T-helper 22 cell (primary cell): ENCODE results near the gene FRAS1.
"Not testable (repeated sequence)": the region's sequence is repeated elsewhere in the genome, so short reads cannot be mapped to it uniquely, and the experiment has no call there.

Source experiments
- DNase-seq: peaks from one replicate; pipeline ENCODE4 v3.0.0-alpha.2; 2020; ENCODE audit warnings: low read depth

FRAS1 gene

DNA sequence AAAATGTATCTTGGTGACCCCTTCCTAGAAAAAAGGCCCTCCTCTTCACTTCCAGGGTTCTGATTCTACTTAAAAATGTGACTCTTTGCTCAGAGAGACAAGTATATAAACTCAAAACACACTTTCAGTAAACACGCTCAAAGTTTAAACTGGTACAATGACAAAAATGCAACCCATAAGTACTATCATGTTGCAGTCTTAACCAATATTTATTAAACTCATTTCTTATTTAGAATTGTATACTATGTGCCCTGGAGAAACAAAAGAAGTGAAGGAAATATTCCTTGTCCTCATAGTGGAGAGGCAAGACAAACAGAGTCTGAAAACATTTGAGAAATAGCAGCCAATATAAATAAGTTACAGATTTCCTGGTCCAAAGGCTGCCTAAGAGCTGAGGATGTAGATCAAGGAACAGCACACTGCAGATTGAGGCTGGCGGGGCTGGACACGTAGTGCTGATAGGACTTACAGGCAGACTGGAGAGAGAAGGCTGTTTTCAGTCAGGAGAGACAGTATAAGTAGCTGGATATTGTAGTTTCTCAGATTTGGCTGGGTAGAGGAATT is 455.3 kb downstream of the FRAS1 start:
- DNase-seq: no peak

DNA sequence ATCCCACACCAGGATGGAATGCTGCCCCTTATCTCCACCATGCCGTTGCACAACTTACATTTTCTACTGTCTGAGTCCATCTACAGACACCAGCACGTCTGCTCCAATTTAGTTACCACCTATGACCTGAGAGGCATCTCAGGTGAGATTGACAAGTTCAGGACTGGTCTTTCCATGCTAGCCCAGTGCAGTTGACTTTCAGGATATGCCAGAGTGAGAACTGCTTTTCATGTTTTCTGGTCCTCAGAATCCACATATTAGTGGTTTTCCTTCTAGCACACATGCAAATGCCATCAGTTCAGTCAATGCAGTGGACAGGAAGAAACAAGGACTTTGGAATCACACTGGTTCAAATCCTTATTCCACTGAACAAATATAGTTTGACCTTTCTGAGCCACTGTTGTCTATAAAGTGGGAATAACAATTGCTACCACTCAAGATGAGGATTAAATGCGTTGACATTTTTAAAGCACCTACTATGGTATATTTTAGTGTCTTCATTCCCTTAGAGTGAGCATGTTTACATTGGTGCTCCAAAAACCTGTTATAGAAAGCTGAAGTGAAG is 456.4 kb downstream of the FRAS1 start:
- no peak for DNase-seq

DNA sequence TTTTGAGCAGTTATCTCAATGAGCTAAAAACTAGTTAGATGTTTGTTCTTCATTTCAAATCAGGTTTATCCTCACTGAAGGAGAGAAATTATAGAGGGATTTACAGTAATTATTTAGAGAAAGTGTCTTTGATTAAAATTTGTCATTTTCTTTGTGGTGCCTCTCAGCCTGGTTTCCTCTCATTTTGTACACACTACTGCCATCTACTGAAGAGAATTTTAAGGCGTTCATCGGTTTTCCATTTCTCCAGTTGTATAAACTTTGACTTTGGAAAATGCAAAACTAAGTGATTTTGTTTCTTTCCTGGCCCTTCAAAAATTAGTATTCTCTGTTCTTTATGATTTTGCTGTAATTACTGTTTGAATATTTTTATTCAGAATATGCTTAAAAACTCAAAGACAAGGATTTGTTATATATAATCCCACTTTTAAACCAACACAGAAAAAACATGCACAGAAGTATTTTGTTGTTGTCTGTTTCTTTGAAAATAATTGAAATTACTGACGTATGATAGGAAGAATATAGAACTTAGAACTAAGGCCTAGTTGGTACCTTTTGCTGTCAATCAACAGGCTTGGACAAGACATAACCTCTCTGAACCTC is 460.0 kb downstream of the FRAS1 start:
- DNase-seq: no peak

DNA sequence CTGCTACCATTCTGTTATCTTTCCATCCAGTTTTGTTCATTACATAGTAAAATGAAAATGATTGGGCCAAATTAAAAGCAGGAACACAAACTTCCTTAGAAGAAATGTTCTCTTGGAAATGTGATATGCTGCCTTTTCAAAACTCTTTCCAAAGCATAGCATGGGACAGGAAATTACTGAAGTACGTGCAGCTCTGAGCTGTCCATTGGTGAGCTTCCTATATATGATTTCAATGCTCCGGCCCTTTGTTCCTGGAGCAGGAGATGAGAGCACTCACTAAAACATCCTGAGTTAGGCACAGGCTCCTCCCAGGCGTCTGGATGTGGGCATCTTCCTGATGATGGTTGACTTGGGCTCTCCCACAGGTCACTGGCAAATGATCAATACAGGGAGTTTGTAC is 461.4 kb downstream of the FRAS1 start:
- no peak for DNase-seq

DNA sequence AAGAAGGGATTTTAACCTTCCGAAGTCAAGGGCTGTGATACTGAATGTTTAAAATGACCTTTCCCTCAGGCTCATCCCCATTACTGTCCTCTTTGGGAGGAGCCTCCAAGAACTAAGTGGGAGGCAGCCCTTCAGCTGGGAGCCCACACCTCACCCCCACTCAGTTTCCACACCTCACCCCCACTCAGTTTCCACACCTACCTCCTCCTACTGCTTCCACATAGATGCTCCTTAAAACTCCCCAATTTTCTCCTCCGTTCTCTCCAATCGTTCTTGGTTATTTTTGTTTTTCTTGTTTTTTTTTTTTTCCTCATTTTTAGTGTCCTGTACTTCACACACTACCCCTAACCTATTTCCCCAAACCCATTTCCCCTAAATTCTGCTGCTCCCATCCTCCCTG is 462.8 kb downstream of the FRAS1 start:
- no peak for DNase-seq

DNA sequence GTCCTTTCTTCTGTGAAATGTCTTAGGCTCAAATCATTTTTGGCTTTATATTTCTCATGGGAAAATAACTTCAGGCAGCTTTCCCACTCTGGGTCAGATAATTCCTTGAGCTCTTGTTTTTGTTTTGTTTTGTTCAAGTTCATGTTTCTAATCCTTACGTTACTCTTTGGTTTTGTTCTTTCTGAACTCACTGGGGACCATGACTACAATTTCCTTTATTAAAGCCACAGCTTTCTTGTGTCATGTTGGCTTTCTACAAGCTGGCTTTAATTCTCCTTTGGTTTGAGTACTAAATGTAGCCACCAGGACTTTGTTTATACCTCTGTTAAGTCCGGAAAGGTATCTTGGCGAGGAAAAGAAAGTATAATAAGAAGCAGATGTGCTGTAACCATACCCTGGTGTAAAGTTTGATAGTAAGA is 463.7 kb downstream of the FRAS1 start:
- DNase-seq: no peak

DNA sequence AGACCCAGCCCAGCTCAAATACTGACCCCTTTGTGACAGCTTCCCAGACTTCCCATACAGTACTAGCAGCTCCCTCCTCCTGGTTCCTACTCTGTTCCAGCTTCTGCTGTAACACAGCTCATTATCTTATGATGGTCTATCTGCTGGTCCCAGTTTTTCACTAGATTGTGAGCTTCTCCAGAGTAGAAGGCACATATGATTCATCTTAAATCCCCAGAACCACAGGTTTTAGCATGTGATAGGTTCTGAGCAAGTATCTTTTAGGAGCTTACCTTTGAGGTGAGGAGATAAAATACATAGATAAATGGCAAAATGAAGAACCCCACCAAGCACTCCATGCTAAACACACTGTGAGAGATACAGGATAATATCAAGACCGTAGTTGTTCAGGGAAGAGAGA is 466.9 kb downstream of the FRAS1 start:
- no peak for DNase-seq

DNA sequence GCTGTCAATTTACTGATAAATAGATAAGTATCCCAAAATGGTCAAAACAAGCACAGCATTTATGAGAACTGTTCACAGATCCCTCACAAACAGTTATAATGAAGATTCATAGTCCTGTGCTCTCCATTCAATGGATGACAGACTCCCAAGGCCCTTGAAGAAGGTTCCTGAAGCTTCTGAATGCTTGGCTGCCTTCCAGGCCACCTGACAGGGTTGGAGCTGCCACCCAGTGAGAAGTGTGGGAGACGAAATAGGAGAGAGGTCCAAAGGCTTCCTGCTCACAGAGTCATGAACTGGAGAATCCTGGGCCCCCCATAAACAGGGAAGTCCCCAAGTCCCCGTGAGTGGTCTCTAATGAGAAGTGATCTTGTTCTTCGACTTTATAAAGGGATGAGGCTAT is 468.4 kb downstream of the FRAS1 start:
- DNase-seq: no peak

DNA sequence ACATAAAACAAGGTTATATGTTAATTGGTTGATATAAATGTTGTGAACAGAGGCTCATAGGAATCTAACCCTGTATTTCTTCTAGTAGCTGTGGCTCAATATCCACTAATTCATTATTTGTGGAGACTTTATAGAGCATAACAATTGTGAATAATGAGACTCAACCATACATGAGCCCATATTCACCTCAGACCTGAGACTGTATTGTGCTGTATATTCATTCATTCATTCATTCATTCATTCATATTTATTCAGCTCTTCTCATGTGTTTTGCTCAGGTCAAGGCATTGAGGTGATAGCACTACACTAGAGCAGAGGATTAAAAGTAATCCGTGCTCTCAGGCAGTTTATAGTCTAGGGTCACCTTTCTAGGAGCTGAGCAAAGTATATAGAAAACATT is 470.0 kb downstream of the FRAS1 start:
- DNase-seq: no peak

DNA sequence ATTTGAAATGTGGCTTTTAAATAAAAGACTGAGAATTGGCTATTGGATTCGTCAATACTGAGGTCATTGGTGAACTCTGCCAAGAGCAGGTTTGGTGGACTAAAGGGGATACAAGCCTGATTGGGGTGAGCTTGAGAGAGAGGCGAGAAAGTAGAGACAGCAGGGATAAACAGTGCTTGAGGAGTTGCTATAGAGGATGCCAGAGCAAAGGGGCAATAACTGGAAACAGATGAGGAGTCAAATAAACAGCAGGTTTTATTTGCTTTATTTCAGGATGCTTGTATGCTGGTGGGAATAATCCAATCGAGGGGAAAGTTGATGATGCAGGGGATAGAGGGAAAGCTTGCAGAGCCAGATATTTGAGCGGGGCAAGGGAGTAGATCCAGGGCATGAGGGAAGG is 470.4 kb downstream of the FRAS1 start:
- DNase-seq: no peak

DNA sequence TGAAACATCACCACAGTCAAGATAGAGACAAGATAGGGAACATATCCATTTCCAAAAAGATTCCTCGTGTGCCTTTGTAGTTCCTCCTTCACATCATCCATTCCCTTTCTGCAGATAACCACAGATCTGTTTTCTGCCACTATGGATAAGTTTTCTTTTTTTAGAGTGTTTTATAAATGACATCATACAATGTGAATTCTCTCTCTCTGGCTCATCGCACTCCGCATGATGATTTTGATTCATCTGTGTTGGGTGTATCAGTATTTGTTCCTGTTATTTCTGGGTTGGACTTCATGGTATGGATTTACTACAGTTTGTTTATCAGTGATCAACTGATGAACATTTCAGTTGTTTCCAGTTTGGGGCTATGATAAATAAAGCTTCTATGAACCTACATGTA is 471.2 kb downstream of the FRAS1 start:
- no peak for DNase-seq

DNA sequence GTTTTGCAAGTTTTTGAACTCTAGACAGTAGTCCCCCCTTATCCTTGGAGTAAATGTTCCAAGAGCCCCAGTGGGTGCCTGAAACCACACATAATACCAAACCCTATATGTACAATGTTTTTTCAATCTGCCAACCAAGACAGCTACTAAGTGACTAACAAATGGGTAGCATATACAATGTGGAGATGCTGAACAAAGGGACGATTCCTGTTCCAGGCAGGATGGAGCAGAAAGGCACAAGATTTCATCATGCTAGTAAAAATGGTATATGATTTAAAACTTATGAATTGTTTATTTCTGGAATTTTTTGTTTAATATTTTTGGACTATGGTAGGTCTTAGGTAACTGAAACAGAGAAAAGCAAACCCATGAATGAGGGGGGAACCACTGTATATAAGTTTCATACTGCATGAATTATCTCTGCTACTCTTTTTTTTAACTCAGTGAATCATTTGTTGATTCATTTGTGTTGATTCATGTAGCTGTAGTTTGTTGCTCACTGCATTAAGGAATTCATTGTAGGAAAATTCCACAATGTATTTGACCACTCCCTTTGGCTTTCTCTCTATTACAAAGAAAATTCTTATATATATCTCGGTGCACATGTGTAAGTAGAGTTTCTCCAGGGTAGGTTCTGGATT is 472.6 kb downstream of the FRAS1 start:
- no peak for DNase-seq

DNA sequence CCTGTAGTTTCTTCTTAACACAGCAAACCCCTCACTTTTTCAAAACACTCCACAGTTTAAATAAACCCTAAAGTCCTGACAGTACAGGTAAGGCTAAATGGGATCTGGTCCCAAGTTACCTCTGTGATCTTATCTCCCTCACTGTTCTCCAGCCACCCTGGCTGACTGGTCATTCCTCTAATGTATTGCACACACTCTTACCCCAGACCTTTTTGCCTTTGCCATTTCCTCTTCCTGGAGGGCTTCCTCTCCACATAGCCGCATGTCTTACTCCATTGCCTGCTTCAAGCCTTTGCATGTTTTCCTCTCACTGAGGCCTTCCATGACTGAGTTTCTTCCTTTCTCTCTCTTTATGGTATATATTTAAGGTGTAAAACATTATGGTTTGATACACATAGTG is 474.9 kb downstream of the FRAS1 start:
- no peak for DNase-seq

DNA sequence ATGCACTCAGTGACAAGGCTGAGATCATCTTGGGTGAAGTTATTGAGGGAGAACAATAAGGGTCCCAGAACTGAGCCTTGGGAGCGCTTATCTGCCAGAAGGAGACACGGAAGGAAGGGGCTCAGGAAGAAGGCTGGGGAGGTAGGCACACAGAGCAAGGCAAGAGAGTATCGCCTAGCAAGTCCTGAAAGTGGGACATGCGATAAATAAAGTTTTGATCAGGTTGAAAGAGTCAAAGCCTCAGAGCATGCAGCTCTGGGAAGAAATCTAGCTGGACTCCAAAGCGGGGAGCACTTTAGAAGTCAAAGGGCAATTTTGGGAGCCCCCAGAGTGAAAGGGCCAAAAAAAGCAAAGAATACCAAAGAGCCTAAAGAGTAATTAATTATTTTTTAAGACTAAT is 476.7 kb downstream of the FRAS1 start:
- no peak for DNase-seq

DNA sequence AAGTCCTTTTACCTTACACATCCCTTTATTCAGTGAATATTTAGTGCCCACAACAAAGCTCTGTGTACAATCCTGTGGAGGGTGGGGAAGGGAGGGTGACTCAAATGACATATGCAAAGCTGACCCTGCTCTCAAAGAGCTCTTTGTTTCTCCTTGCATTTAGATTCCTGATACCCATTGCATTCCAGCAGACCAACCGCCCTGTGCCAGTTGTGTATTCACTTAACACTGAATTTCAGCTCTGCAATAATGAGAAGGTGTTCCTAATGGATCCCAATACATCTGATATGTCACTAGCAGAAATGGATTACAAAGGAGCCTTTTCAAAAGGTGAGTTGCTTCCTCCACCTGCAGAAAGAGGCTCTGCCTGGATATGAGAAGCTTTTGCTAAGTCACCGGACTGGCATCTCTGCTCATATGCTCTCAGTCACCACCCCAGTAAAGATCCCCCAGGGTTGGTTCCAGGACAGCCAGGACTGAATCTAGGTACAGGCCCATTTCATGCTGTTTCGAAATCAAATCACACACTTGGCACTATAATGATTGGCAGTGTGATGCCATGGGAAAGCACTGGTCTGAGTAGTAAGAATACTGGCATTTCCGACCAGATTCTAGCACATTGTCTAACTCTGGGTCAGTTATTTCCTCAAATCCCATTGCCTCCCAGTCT is 477.3 kb downstream of the FRAS1 start:
- DNase-seq: no peak

DNA sequence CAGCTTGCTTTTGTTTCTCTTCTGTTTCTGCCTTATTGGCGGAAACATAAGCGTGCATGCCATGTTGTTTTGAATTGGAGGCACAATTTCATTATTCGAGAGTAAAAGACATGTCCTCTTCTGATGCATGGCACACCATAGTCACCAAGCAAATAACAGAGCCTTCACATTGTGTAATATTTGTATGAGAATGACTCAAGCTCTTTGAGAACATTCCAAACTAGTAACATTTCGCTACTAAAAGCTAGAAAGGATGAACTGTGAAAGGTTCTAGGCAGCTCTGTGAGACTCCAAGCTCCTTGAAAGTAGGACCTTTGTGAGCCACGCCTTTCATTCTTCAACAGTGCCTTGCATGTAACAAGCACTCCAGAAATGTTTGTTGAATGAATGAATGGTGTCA is 485.2 kb downstream of the FRAS1 start:
- no peak for DNase-seq

DNA sequence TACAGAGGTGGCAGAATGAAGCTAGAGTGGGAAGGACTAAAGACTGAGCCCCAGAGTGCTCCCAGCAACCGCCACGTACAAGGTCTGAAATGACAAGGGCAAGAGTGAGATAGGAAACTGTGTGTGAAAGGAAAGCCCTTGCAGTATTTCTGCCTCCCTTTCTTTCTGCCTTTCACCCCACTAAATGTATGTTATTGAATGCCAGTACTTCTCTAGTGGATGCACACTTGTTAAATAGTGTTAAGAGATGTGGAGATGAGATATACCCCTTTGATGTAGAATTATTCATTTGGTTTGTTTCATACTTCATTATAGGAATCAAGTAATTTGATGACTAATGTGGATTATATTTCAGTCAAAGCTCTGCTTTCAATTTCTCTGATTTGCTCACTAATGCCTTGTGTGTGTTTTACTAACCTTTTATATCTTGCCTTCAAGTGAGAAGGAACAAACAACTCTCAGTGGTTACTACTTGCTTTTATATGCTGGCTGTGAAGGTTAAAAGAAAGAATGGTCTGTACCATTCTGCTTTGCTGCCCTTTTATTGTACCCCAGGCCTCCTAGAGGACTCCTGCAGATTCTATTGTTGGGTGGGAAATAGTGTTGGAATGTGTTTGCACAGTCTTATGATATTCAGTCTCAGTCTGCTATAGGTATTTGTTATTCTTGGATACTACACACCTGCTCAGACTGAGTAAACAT is 486.5 kb downstream of the FRAS1 start:
- no peak for DNase-seq

DNA sequence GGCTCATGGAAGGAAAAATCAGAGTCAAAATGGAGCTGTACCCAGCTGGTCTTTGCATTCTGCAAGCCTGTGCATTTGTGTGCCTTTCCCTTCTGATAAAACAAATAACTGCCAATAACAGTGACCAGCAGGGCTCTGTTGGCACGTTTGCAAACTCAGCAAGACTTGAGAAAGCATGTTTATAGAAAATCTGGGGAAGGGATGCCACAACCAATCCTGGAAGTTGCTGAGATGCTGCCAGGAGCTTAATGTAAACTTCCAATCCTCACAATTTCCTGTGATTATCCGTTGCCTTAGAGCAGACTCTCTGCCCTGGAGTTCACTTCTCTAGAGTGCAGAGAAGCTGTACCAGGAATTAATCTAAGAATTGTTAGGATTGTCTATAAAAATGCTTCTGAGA is 487.6 kb downstream of the FRAS1 start:
- DNase-seq: no peak

DNA sequence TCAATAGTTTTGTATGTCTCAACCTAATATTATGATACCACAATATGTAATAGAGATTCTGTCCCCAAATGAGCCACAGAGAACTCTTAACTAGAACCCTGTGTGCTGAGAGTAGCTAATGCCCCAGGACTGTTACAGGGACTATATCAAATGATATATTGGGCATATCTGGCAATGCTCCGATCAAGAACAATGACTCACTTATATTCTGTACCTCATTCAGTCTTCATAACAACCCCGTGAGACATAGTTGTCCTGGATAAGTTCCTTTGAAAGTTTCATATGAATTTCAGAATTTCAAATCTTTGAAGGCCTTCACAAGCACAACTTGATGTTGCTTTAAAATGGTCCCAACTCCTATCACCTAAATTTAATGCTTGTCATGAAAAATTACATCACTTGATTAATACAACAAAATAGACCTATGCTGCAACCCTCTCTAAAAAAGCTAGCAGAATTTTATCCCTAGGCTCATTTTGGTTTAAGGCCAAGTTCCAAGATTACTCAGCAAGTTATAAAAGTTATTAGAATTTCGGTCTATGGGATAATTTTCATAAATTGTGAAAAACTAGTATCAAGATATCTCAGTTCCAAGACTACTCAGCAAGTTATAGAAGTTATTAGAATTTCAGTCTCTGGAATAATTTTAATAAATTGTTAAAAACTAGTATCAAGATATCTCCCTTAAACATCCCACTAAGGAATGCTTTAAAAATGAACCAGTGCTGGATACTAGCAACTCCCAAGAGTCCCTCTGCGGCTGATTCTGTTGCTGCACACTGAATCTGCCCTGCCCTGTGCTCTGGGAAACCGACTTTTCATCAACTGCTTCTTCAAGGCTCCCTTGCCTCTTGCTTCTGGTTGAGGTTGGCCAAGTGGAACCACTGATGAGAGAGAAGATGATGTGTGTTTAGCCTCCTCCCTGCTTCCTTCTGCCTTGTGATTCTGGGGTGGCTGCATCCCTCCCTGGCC is 488.4 kb downstream of the FRAS1 start:
- no peak for DNase-seq

DNA sequence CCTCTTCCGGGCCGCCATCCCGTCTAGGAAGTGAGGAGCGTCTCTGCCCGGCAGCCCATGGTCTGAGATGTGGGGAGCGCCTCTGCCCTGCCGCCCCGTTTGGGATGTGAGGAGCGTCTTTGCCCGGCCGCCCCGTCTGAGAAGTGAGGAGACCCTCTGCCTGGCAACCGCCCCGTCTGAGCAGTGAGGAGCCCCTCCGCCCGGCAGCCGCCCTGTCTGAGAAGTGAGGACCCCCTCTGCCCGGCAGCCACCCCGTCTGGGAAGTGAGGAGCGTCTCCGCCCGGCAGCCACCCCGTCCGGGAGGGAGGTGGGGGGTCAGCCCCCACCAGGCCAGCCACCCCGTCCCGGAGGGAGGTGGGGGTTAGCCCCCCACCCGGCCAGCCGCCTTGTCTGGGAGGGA is 490.8 kb downstream of the FRAS1 start:
- not testable (repeated sequence) for DNase-seq

DNA sequence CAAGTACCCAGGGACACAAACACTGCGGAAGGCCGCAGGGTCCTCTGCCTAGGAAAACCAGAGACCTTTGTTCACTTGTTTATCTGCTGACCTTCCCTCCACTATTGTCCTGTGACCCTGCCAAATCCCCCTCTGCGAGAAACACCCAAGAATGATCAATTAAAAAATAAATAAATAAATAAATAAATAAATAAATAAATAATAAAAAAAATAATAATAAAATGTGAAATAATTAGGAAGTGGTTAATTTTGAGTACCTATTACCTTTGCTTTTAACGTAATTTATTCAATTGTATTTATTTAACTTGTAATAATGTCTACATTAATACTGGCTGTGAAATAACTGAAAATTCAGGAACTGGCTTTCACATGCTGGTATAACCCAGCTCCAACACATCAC is 491.8 kb downstream of the FRAS1 start:
- DNase-seq: not testable (repeated sequence)
